GM23338 (cell line): ENCODE data around the gene BHLHA15. TPM values are rescaled to one million over a fixed set of nuclear protein-coding genes. Genes with fewer than 3 reads are reported as not detected.

ENCODE experiments used
- ATAC-seq: fragments of 200-7000 bp; cut with Tn5 transposase; 3 replicates; pipeline ENCODE4 v1.9.1; 2020
- DNase-seq: peaks from one replicate; pipeline ENCODE4 v3.0.0-alpha.2; 2015; ENCODE audit warnings: low spot score
- H2AFZ ChIP-seq: fragments of 200-600 bp; sonication (generic); 2 replicates; pipeline ENCODE4 v1.8.0; 2016; ENCODE audit warnings: antibody characterized with exemption, mild to moderate bottlenecking, moderate library complexity
- H3F3A ChIP-seq: fragments of 200-600 bp; sonication (generic); replicated peaks from 2 replicates; pipeline ENCODE4 v1.8.0; 2017; ENCODE audit warnings: antibody characterized with exemption, mixed run types, low read depth
- H3K27ac ChIP-seq: fragments of 200-600 bp; sonication (generic); 2 replicates; pipeline ENCODE4 v1.6.1; 2016; ENCODE audit warnings: low read depth
- H3K27me3 ChIP-seq: fragments of 200-600 bp; sonication (generic); 2 replicates; pipeline ENCODE4 v1.8.0; 2016; ENCODE audit warnings: mild to moderate bottlenecking, mixed run types, moderate library complexity; ENCODE audit not compliant: insufficient read depth
- H3K36me3 ChIP-seq: fragments of 200-600 bp; sonication (generic); 2 replicates; pipeline ENCODE4 v1.8.0; 2016; ENCODE audit warnings: mild to moderate bottlenecking; ENCODE audit not compliant: insufficient read depth
- H3K4me1 ChIP-seq: fragments of 200-600 bp; sonication (generic); 2 replicates; pipeline ENCODE4 v1.8.0; 2016; ENCODE audit warnings: mild to moderate bottlenecking, moderate library complexity; ENCODE audit not compliant: insufficient read depth
- H3K4me2 ChIP-seq: fragments of 200-600 bp; sonication (generic); 2 replicates; pipeline ENCODE4 v1.7.1; 2017; ENCODE audit warnings: mixed run types
- H3K4me3 ChIP-seq: fragments of 200-600 bp; sonication (generic); 2 replicates; pipeline ENCODE4 v1.6.1; 2016; ENCODE audit warnings: mixed run types
- H3K79me2 ChIP-seq: fragments of 200-600 bp; sonication (generic); replicated peaks from 2 replicates; pipeline ENCODE4 v1.8.0; 2017; ENCODE audit warnings: mild to moderate bottlenecking; ENCODE audit not compliant: insufficient read depth
- H3K9me2 ChIP-seq: fragments of 200-600 bp; sonication (generic); 2 replicates; pipeline ENCODE4 v1.8.0; 2017; ENCODE audit not compliant: insufficient read depth
- H4K20me1 ChIP-seq: fragments of 200-600 bp; sonication (generic); replicated peaks from 2 replicates; pipeline ENCODE4 v1.8.0; 2017; ENCODE audit warnings: mild to moderate bottlenecking; ENCODE audit not compliant: insufficient read depth
- H3K27ac Mint-ChIP-seq: 2 replicates; pipeline ENCODE4 v1.8.0; 2020; ENCODE audit warnings: inconsistent platforms, mild to moderate bottlenecking, moderate library complexity, mixed read lengths
- H3K27me3 Mint-ChIP-seq: 3 replicates; pipeline ENCODE4 v1.8.0; 2022; ENCODE audit warnings: low read depth, mild to moderate bottlenecking, moderate library complexity, mixed read lengths, inconsistent platforms; ENCODE audit not compliant: insufficient read depth, poor library complexity
- H3K36me3 Mint-ChIP-seq: 3 replicates; pipeline ENCODE4 v1.8.0; 2021; ENCODE audit warnings: low read depth, mild to moderate bottlenecking, inconsistent platforms, moderate library complexity, mixed read lengths
- H3K4me1 Mint-ChIP-seq: 3 replicates; pipeline ENCODE4 v1.8.0; 2020; ENCODE audit warnings: mild to moderate bottlenecking, inconsistent platforms, mixed read lengths
- H3K4me3 Mint-ChIP-seq: 3 replicates; pipeline ENCODE4 v1.8.0; 2021; ENCODE audit warnings: moderate library complexity, mild to moderate bottlenecking, inconsistent platforms, mixed read lengths
- H3K9me3 Mint-ChIP-seq: 3 replicates; pipeline ENCODE4 v1.8.0; 2020; ENCODE audit warnings: moderate library complexity, mild to moderate bottlenecking, inconsistent platforms, mixed read lengths
- EZH2 ChIP-seq: fragments of 200-600 bp; sonication (generic); IDR thresholded peaks from one replicate; pipeline ENCODE4 v1.8.0; 2017; ENCODE audit warnings: antibody characterized with exemption, mild to moderate bottlenecking, low read depth; ENCODE audit not compliant: unreplicated experiment
- JUNB ChIP-seq: IDR thresholded peaks from one replicate; pipeline ENCODE4 v1.6.1; 2016; ENCODE audit warnings: antibody characterized with exemption; ENCODE audit not compliant: unreplicated experiment
- STAT1 ChIP-seq: IDR thresholded peaks from one replicate; pipeline ENCODE4 v1.6.1; 2016; ENCODE audit warnings: antibody characterized with exemption; ENCODE audit not compliant: unreplicated experiment
- ZNF114 ChIP-seq: fragments of 250-450 bp; sonication (Bioruptor Pico); IDR thresholded peaks from 2 replicates; pipeline ENCODE4 v1.5.0; 2020; ENCODE audit warnings: mild to moderate bottlenecking, moderate library complexity
- polyA plus RNA-seq: library from polyadenylated mRNA; unstranded; fragments of >200 nt; fragmentation: Nextera tagmentation; extraction: Ambion mirVana; gene quantifications from 2 replicates; pipeline ENCODE4 v1.2.1, GENCODE V29; 2016
- total RNA-seq: library from RNA; depleted of rRNA; stranded (reverse); fragments of >200 nt; shearing (Covaris generic); gene quantifications from 2 replicates; pipeline ENCODE4 v1.2.3, GENCODE V29; 2014
- TF ChIP-seq, protein P1 (sequence below): fragments of 250-450 bp; sonication (Bioruptor Pico); IDR thresholded peaks from 2 replicates; pipeline ENCODE4 v1.5.0; 2020; ENCODE audit warnings: mild to moderate bottlenecking, moderate library complexity
- TF ChIP-seq, protein P2 (sequence below): IDR thresholded peaks from 2 replicates; pipeline ENCODE4 v1.6.1; 2016; ENCODE audit warnings: antibody characterized with exemption

BHLHA15 gene
- total and polyA plus RNA-seq, 2 experiments from 2014 or later: 1.4 to 8.3 TPM

DNA sequence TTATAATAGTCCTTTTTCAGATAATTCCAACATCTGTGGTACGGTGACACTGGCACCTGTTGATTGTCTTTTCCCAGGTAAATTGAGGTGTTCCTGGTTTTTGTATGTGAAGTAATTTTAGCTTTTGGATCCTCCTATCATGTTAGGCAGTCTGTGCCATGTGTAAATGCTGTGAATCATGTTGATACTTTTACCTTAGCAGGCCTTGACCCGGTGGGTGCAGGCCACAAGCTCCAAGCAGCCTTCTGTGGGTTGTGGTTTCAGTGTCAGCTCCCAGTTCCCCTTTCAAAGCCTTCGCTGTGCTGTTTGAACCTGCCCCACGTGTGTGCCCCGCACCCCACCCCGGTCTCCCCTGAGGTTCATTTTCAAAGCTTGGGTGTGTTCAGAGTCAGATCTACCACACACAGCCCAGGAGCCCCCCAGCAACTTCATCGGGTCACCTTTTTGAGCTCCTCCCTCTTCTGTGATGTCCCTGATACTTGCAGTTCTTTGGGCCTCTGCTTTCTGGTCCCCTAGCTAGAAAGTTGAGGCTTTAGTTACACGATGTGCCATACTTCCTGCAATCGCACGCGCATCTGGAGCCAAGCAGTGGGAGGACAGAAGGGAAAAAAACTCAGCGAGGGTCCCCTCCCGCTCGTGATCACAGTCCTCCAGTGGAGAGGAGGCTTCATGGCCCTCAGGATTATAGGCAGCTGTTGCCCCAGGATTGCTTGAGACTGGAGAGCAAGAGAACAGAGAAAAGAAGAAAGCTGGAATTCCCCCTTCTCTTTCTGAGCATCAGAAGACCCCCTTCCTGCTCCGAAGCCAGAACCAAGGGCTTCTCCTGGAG is 8.7 kb upstream of the BHLHA15 start (continued):
- TF ChIP-seq, protein P1, sequence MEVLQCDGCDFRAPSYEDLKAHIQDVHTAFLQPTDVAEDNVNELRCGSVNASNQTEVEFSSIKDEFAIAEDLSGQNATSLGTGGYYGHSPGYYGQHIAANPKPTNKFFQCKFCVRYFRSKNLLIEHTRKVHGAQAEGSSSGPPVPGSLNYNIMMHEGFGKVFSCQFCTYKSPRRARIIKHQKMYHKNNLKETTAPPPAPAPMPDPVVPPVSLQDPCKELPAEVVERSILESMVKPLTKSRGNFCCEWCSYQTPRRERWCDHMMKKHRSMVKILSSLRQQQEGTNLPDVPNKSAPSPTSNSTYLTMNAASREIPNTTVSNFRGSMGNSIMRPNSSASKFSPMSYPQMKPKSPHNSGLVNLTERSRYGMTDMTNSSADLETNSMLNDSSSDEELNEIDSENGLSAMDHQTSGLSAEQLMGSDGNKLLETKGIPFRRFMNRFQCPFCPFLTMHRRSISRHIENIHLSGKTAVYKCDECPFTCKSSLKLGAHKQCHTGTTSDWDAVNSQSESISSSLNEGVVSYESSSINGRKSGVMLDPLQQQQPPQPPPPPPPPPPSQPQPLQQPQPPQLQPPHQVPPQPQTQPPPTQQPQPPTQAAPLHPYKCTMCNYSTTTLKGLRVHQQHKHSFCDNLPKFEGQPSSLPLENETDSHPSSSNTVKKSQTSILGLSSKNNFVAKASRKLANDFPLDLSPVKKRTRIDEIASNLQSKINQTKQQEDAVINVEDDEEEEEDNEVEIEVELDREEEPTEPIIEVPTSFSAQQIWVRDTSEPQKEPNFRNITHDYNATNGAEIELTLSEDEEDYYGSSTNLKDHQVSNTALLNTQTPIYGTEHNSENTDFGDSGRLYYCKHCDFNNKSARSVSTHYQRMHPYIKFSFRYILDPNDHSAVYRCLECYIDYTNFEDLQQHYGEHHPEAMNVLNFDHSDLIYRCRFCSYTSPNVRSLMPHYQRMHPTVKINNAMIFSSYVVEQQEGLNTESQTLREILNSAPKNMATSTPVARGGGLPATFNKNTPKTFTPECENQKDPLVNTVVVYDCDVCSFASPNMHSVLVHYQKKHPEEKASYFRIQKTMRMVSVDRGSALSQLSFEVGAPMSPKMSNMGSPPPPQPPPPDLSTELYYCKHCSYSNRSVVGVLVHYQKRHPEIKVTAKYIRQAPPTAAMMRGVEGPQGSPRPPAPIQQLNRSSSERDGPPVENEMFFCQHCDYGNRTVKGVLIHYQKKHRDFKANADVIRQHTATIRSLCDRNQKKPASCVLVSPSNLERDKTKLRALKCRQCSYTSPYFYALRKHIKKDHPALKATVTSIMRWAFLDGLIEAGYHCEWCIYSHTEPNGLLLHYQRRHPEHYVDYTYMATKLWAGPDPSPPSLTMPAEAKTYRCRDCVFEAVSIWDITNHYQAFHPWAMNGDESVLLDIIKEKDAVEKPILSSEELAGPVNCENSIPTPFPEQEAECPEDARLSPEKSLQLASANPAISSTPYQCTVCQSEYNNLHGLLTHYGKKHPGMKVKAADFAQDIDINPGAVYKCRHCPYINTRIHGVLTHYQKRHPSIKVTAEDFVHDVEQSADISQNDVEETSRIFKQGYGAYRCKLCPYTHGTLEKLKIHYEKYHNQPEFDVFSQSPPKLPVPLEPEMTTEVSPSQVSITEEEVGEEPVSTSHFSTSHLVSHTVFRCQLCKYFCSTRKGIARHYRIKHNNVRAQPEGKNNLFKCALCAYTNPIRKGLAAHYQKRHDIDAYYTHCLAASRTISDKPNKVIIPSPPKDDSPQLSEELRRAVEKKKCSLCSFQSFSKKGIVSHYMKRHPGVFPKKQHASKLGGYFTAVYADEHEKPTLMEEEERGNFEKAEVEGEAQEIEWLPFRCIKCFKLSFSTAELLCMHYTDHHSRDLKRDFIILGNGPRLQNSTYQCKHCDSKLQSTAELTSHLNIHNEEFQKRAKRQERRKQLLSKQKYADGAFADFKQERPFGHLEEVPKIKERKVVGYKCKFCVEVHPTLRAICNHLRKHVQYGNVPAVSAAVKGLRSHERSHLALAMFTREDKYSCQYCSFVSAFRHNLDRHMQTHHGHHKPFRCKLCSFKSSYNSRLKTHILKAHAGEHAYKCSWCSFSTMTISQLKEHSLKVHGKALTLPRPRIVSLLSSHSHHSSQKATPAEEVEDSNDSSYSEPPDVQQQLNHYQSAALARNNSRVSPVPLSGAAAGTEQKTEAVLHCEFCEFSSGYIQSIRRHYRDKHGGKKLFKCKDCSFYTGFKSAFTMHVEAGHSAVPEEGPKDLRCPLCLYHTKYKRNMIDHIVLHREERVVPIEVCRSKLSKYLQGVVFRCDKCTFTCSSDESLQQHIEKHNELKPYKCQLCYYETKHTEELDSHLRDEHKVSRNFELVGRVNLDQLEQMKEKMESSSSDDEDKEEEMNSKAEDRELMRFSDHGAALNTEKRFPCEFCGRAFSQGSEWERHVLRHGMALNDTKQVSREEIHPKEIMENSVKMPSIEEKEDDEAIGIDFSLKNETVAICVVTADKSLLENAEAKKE (CRISPR knock-in tag): no peak

DNA sequence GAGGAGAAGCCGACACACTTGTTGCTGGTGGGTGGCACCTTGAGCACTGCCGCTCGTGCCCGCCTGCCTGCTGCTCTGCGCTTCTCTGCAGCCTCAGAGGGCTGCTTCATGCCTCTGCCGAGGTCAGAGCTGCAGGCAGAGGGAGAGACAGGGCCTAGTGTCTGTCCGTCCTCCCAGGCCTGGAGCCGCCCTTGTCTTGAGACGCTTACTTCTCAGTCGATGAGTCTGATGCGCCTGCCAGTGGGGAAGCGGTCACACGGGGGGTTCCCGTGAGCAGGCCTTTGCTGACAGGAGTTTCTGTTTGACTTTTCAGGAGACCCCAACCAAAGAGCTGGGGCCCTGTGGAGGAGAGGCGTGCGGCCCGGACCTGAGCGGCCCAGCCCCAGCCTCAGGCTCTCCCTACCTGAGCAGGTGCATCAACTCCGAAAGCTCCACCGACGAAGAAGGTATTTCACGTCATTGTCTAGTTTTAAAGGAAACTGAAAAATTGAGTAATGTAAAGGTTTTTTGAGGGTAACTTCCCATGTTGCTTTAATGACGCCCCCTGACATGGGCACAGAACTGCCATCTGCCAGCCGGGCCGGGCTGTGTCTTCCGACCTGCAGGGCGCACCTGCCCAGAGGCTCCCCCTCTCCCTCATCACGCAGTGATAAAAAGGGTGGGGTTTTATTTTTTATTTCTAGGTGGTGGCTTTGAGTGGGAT is 7.8 kb upstream of the BHLHA15 start:
- H3K79me2 ChIP-seq: peaks cover 38% of the 10 kb centered on the region
- no peaks in the 10 kb centered on the region for H3K27me3 ChIP-seq
- H3K27ac ChIP-seq: no peak overlapping the region
- H3K9me3 Mint-ChIP-seq: no peaks in the 10 kb centered on the region; the same call in 2 of the 3 replicates
- H3K4me2 ChIP-seq: no peak overlapping the region
- no peak for DNase-seq
- no peaks in the 10 kb centered on the region for H3K4me1 Mint-ChIP-seq
- no peak for ATAC-seq
- peaks cover 22% of the 10 kb centered on the region for H3K36me3 Mint-ChIP-seq
- TF ChIP-seq ZNF114 (CRISPR knock-in tag) (no peak), JUNB (no peak), EZH2 (no peak), STAT1 (no peak)
- TF ChIP-seq, protein P2, sequence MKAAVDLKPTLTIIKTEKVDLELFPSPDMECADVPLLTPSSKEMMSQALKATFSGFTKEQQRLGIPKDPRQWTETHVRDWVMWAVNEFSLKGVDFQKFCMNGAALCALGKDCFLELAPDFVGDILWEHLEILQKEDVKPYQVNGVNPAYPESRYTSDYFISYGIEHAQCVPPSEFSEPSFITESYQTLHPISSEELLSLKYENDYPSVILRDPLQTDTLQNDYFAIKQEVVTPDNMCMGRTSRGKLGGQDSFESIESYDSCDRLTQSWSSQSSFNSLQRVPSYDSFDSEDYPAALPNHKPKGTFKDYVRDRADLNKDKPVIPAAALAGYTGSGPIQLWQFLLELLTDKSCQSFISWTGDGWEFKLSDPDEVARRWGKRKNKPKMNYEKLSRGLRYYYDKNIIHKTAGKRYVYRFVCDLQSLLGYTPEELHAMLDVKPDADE: no peak
- no peaks in the 10 kb centered on the region; the same call in 1 of the 2 replicates for H4K20me1 ChIP-seq
- peaks cover 4% of the 10 kb centered on the region for H3K27me3 Mint-ChIP-seq
- no peak overlapping the region for H3K4me3 Mint-ChIP-seq
- H3K36me3 ChIP-seq: no peaks in the 10 kb centered on the region
- no peak overlapping the region for H2AFZ ChIP-seq
- no peaks in the 10 kb centered on the region for H3K9me2 ChIP-seq
- no peaks in the 10 kb centered on the region for H3F3A ChIP-seq
- H3K27ac Mint-ChIP-seq: no peak overlapping the region
- H3K4me3 ChIP-seq: no peak overlapping the region
- H3K4me1 ChIP-seq: no peaks in the 10 kb centered on the region
